GM04504 (cell line): ENCODE data around the gene TMEM132D.

Experiments
- DNase-seq: peaks from one replicate; pipeline ENCODE4 v3.0.0-alpha.2; 2012; ENCODE audit warnings: low read depth

TMEM132D gene

GRCh38 chr12:129101816-129102215 lies 802.0 kb downstream of the TMEM132D start:
- no peak for DNase-seq

- no peak for DNase-seq
Observed at GRCh38 chr12:129101404-129101803, 802.4 kb downstream of the TMEM132D start.

GRCh38 chr12:129097451-129097850 lies 806.4 kb downstream of the TMEM132D start:
- no peak for DNase-seq

- no peak for DNase-seq
Observed at GRCh38 chr12:129096968-129097367, 806.9 kb downstream of the TMEM132D start.

GRCh38 chr12:129096184-129096583 lies 807.6 kb downstream of the TMEM132D start:
- no peak for DNase-seq

- no peak for DNase-seq
Observed at GRCh38 chr12:129089576-129089975, 814.2 kb downstream of the TMEM132D start.

- no peak for DNase-seq
Observed at GRCh38 chr12:129084875-129085826, 818.7 kb downstream of the TMEM132D start.

GRCh38 chr12:129083121-129083840 lies 820.5 kb downstream of the TMEM132D start:
- no peak for DNase-seq

- DNase-seq: no peak
Observed at GRCh38 chr12:129082441-129082840, 821.4 kb downstream of the TMEM132D start.

GRCh38 chr12:129081755-129082250 lies 822.0 kb downstream of the TMEM132D start:
- no peak for DNase-seq

GRCh38 chr12:129080821-129081220 lies 823.0 kb downstream of the TMEM132D start:
- no peak for DNase-seq

GRCh38 chr12:129080391-129080790 lies 823.4 kb downstream of the TMEM132D start:
- DNase-seq: no peak

- no peak for DNase-seq
Observed at GRCh38 chr12:129079719-129080118, 824.1 kb downstream of the TMEM132D start.

GRCh38 chr12:129076441-129077320 lies 827.1 kb downstream of the TMEM132D start:
- DNase-seq: no peak

- no peak for DNase-seq
Observed at GRCh38 chr12:129075460-129076208, 828.2 kb downstream of the TMEM132D start.

- DNase-seq: no peak
Observed at GRCh38 chr12:129074379-129074778, 829.4 kb downstream of the TMEM132D start.

GRCh38 chr12:129073157-129073915 lies 830.5 kb downstream of the TMEM132D start:
- DNase-seq: no peak

- no peak for DNase-seq
Observed at GRCh38 chr12:129071362-129071761, 832.5 kb downstream of the TMEM132D start.

GRCh38 chr12:129069886-129070285 lies 833.9 kb downstream of the TMEM132D start:
- DNase-seq: no peak

- no peak for DNase-seq
Observed at GRCh38 chr12:129068684-129069083, 835.1 kb downstream of the TMEM132D start.
